HEK293 (cell line): ENCODE results near the gene ZNF688.

Experiments used
- CTCF ChIA-PET: fragments of 350-600 bp; formaldehyde crosslinking; extraction: SDS; loops from one replicate; lab custom pipeline; 2021; ENCODE audit warnings: antibody characterized with exemption; lab: Yijun Ruan, JAX
- POLR2A ChIA-PET: fragments of 300-600 bp; formaldehyde crosslinking; extraction: SDS; loops from one replicate; lab custom pipeline; 2020; ENCODE audit warnings: antibody characterized with exemption, inconsistent platforms; lab: Yijun Ruan, JAX
- H3K27ac ChIP-seq: fragments of 200-500 bp; sonication (Bioruptor generic); 2 replicates; pipeline ENCODE4 v1.5.1; 2014; ENCODE audit warnings: low read depth, low read length, control low read depth, inconsistent platforms; ENCODE audit errors: extremely low read depth
- H3K36me3 ChIP-seq, 2 experiments: fragments of 200-500 bp in 1 of 2; sonication (Bioruptor generic) in 1 of 2; 1 replicate in 1 of 2; 2 replicates in 1 of 2; pipeline ENCODE4 v1.5.1; 2014 to 2017; ENCODE audit warnings: inconsistent platforms in 2 of 2, low read length in 2 of 2; ENCODE audit not compliant: control insufficient read depth in 2 of 2, insufficient read depth in 1 of 2
- H3K4me1 ChIP-seq: fragments of 200-500 bp; sonication (Bioruptor generic); 2 replicates; pipeline ENCODE4 v1.5.1; 2014; ENCODE audit warnings: mild to moderate bottlenecking, low read length, inconsistent platforms; ENCODE audit not compliant: control insufficient read depth, insufficient read depth
- H3K4me3 ChIP-seq: 2 replicates; pipeline ENCODE4 v1.5.1; 2011; ENCODE audit warnings: low read depth, mild to moderate bottlenecking, control low read depth, low read length, moderate library complexity
- H3K9me3 ChIP-seq: fragments of 200-500 bp; sonication (Bioruptor generic); 2 replicates; pipeline ENCODE4 v1.5.1; 2014; ENCODE audit warnings: low read depth, low read length, inconsistent platforms; ENCODE audit not compliant: control insufficient read depth, insufficient read depth
- BCL6B ChIP-seq: fragments of 450-650 bp; formaldehyde crosslinking; IDR thresholded peaks from 2 replicates; pipeline ENCODE4 v1.5.1; 2017; ENCODE audit warnings: missing biosample characterization, missing genetic modification characterization
- GLIS2 ChIP-seq: fragments of 450-650 bp; formaldehyde crosslinking; IDR thresholded peaks from 2 replicates; pipeline ENCODE4 v1.5.1; 2016; ENCODE audit warnings: missing biosample characterization, missing genetic modification characterization
- KLF1 ChIP-seq: fragments of 450-650 bp; formaldehyde crosslinking; IDR thresholded peaks from 2 replicates; pipeline ENCODE4 v1.5.1; 2016; ENCODE audit warnings: missing biosample characterization, missing genetic modification characterization
- KLF8 ChIP-seq: fragments of 450-650 bp; formaldehyde crosslinking; IDR thresholded peaks from 2 replicates; pipeline ENCODE4 v1.5.1; 2016; ENCODE audit warnings: missing biosample characterization, missing genetic modification characterization
- WT1 ChIP-seq: fragments of 450-650 bp; formaldehyde crosslinking; IDR thresholded peaks from 2 replicates; pipeline ENCODE4 v1.5.1; 2016; ENCODE audit warnings: missing biosample characterization, missing genetic modification characterization
- ZNF112 ChIP-seq: fragments of 450-650 bp; formaldehyde crosslinking; IDR thresholded peaks from 2 replicates; pipeline ENCODE4 v1.5.0; 2017; ENCODE audit warnings: missing biosample characterization, missing genetic modification characterization
- ZNF2 ChIP-seq: fragments of 450-650 bp; formaldehyde crosslinking; IDR thresholded peaks from 2 replicates; pipeline ENCODE4 v1.5.1; 2016; ENCODE audit warnings: missing biosample characterization, missing genetic modification characterization
- ZNF26 ChIP-seq: fragments of 450-650 bp; formaldehyde crosslinking; IDR thresholded peaks from 2 replicates; pipeline ENCODE4 v1.5.1; 2016; ENCODE audit warnings: missing biosample characterization, missing genetic modification characterization
- ZNF280C ChIP-seq: fragments of 450-650 bp; formaldehyde crosslinking; IDR thresholded peaks from 2 replicates; pipeline ENCODE4 v1.5.1; 2016; ENCODE audit warnings: missing biosample characterization, missing genetic modification characterization
- ZNF302 ChIP-seq: fragments of 450-650 bp; formaldehyde crosslinking; IDR thresholded peaks from 2 replicates; pipeline ENCODE4 v1.5.1; 2016; ENCODE audit warnings: missing biosample characterization, missing genetic modification characterization, low read depth
- ZNF391 ChIP-seq: fragments of 450-650 bp; formaldehyde crosslinking; IDR thresholded peaks from 2 replicates; pipeline ENCODE4 v1.5.1; 2016; ENCODE audit warnings: low read depth, missing biosample characterization, missing genetic modification characterization, borderline replicate concordance
- ZNF394 ChIP-seq: fragments of 450-650 bp; formaldehyde crosslinking; IDR thresholded peaks from 2 replicates; pipeline ENCODE4 v1.5.1; 2016; ENCODE audit warnings: missing biosample characterization, missing genetic modification characterization, mild to moderate bottlenecking, moderate library complexity, borderline replicate concordance
- ZNF510 ChIP-seq: fragments of 450-650 bp; formaldehyde crosslinking; IDR thresholded peaks from 2 replicates; pipeline ENCODE4 v1.5.1; 2018; ENCODE audit warnings: mild to moderate bottlenecking, missing genetic modification characterization, missing biosample characterization; ENCODE audit not compliant: insufficient replicate concordance
- ZNF518A ChIP-seq: fragments of 450-650 bp; formaldehyde crosslinking; conservative IDR thresholded peaks from 2 replicates; pipeline ENCODE4 v1.5.1; 2016; ENCODE audit warnings: low read depth, missing biosample characterization, missing genetic modification characterization
- ZNF530 ChIP-seq: fragments of 450-650 bp; formaldehyde crosslinking; IDR thresholded peaks from 2 replicates; pipeline ENCODE4 v1.5.1; 2016; ENCODE audit warnings: low read depth, missing biosample characterization, missing genetic modification characterization
- ZNF610 ChIP-seq: fragments of 450-650 bp; formaldehyde crosslinking; IDR thresholded peaks from 2 replicates; pipeline ENCODE4 v1.5.1; 2016; ENCODE audit warnings: missing biosample characterization, missing genetic modification characterization, borderline replicate concordance
- ZNF645 ChIP-seq: fragments of 450-650 bp; formaldehyde crosslinking; IDR thresholded peaks from 2 replicates; pipeline ENCODE4; 2016; ENCODE audit warnings: missing biosample characterization, missing genetic modification characterization
- ZNF777 ChIP-seq: fragments of 450-650 bp; formaldehyde crosslinking; IDR thresholded peaks from 2 replicates; pipeline ENCODE4 v1.5.1; 2017; ENCODE audit warnings: missing biosample characterization, missing genetic modification characterization, borderline replicate concordance
- ZNF830 ChIP-seq: fragments of 450-650 bp; IDR thresholded peaks from 2 replicates; pipeline ENCODE4 v1.5.0; 2018; ENCODE audit warnings: missing biosample characterization, missing genetic modification characterization, low read depth, mild to moderate bottlenecking, moderate library complexity

The ZNF688 gene

GRCh38 chr16:30524575-30525568 lies 46.6 kb downstream of the ZNF688 start (continued):
- TF ChIP-seq ZNF518A, result no peak
- no peak for TF ChIP-seq WT1
- TF ChIP-seq, all 188 proteins: peak for 8

GRCh38 chr16:30523768-30524574 lies 47.5 kb downstream of the ZNF688 start:
- ChIA-PET CTCF (interaction anchor here (1.3 kb wide), 1 partner anchor 75 kb away, joined by 3 read pairs; no protein-coding TSS in a partner anchor), POLR2A (interaction anchor here (0.6 to 2.1 kb wide), 11 partner anchors 10 to 473 kb away, joined by 3 to 9 read pairs (median 4); partner anchors contain the start of genes CD2BP2, TBX6, ZNF688 and ZNF764)
- Histone ChIP-seq H3K4me3 (no peak overlapping the region), H3K36me3 (peaks cover 0 to 14% of the 10 kb centered on the region in 2 experiments; a peak in 1 of 3 replicates), H3K4me1 (peaks cover 9% of the 10 kb centered on the region), H3K9me3 (no peaks in the 10 kb centered on the region), H3K27ac (no peak overlapping the region)
- 0 out of 2 replicates have a peak, but pooled peaks have one; percentile 42 for TF ChIP-seq ZNF2 (tag by site-specific recombination)
- peak; percentile 99 for TF ChIP-seq ZNF394 (tag by site-specific recombination)
- no peak for TF ChIP-seq ZNF302 (tag by site-specific recombination)
- 0 out of 2 replicates have a peak, but pooled peaks have one; percentile 60 for TF ChIP-seq ZNF391 (tag by site-specific recombination)
- TF ChIP-seq ZNF530, result no peak
- TF ChIP-seq KLF1 (tag by site-specific recombination), result no peak
- TF ChIP-seq ZNF280C (tag by site-specific recombination), result no peak
- no peak for TF ChIP-seq ZNF112 (tag by site-specific recombination)
- no peak for TF ChIP-seq KLF8 (tag by site-specific recombination)
- no peak for TF ChIP-seq ZNF777
- TF ChIP-seq ZNF830 (tag by site-specific recombination), result no peak
- no peak; the same call in 1 of the 2 replicates for TF ChIP-seq ZNF645 (tag by site-specific recombination)
- no peak for TF ChIP-seq BCL6B
- TF ChIP-seq GLIS2, result peak; percentile 65
- 0 out of 2 replicates have a peak, but pooled peaks have one; percentile 23 for TF ChIP-seq ZNF610 (tag by site-specific recombination)
- TF ChIP-seq ZNF26 (tag by site-specific recombination), result no peak
- no peak for TF ChIP-seq ZNF510 (tag by site-specific recombination)
